A673 (cell line): ENCODE results near the gene PPP2R5E. TPM values are rescaled to one million over a fixed set of nuclear protein-coding genes. Genes with fewer than 3 reads are reported as not detected.

ENCODE experiments used
- BruUV-seq: library from RNA; stranded (reverse); fragments of 400-500 nt; replicated peaks from 2 replicates; lab custom pipeline; 2021; lab: Mats Ljungman, UMichigan
- CTCF ChIA-PET: fragments of 300-600 bp; sonication (Branson Sonifier 250); formaldehyde crosslinking; loops from one replicate; lab custom pipeline; 2022; ENCODE audit warnings: antibody characterized with exemption; lab: Charles Lee
- POLR2A ChIA-PET: fragments of 300-600 bp; sonication (Branson Sonifier 250); formaldehyde crosslinking; loops from one replicate; lab custom pipeline; 2022; ENCODE audit warnings: antibody characterized with exemption; ENCODE audit not compliant: low non-redundant PET; lab: Charles Lee
- DNase-seq: peaks from one replicate; pipeline ENCODE4 v3.0.0-alpha.2; 2015; ENCODE audit warnings: low spot score
- H3K27ac ChIP-seq: fragments of 200-600 bp; sonication (generic); 2 replicates; pipeline ENCODE4 v1.5.1; 2016; ENCODE audit warnings: mixed run types, low read depth, mild to moderate bottlenecking, mixed read lengths, antibody characterized with exemption, low read length; ENCODE audit not compliant: poor library complexity, severe bottlenecking
- H3K27me3 ChIP-seq: fragments of 200-600 bp; sonication (generic); replicated peaks from 2 replicates; pipeline ENCODE4 v1.6.1; 2017; ENCODE audit warnings: mixed run types, low read depth, mild to moderate bottlenecking, mixed read lengths, antibody characterized with exemption, low read length; ENCODE audit not compliant: insufficient read depth, poor library complexity
- H3K36me3 ChIP-seq: fragments of 200-600 bp; sonication (generic); 2 replicates; pipeline ENCODE4 v1.6.1; 2016; ENCODE audit warnings: mixed run types, mild to moderate bottlenecking, mixed read lengths, antibody characterized with exemption, low read length; ENCODE audit not compliant: insufficient read depth, poor library complexity, severe bottlenecking
- H3K4me1 ChIP-seq: fragments of 200-600 bp; sonication (generic); 2 replicates; pipeline ENCODE4 v1.6.1; 2017; ENCODE audit warnings: mixed run types, mild to moderate bottlenecking, mixed read lengths, antibody characterized with exemption, low read length; ENCODE audit not compliant: insufficient read depth, poor library complexity, severe bottlenecking
- H3K4me3 ChIP-seq: fragments of 200-600 bp; sonication (generic); 2 replicates; pipeline ENCODE4 v1.5.1; 2016; ENCODE audit warnings: low read depth, mixed run types, mild to moderate bottlenecking, mixed read lengths, low read length; ENCODE audit not compliant: poor library complexity, severe bottlenecking
- H3K9me3 ChIP-seq: fragments of 200-600 bp; sonication (generic); 2 replicates; pipeline ENCODE4 v1.6.1; 2016; ENCODE audit warnings: mixed run types, low read depth, mild to moderate bottlenecking, mixed read lengths, antibody characterized with exemption, low read length; ENCODE audit not compliant: poor library complexity, severe bottlenecking
- EZH2 ChIP-seq: fragments of 200-600 bp; sonication (generic); IDR thresholded peaks from 2 replicates; pipeline ENCODE4 v1.6.1; 2017; ENCODE audit warnings: borderline replicate concordance, low read depth, mild to moderate bottlenecking, mixed read lengths, antibody characterized with exemption, low read length; ENCODE audit not compliant: poor library complexity, severe bottlenecking
- intact Hi-C: fragments of 100-400 bp; cut with micrococcal nuclease; formaldehyde crosslinking; loops from one replicate; pipeline ENCODE4 v1.10.0; 2022; ENCODE audit not compliant: unreplicated experiment
- total RNA-seq: library from RNA; stranded (reverse); gene quantifications from 2 replicates; pipeline ENCODE4 v1.2.3, GENCODE V29; 2021
- TF ChIP-seq, protein P1 (sequence below): fragments of 300-800, 200-600 bp; sonication (generic); conservative IDR thresholded peaks from 2 replicates; pipeline ENCODE4 v1.5.1; 2017; ENCODE audit warnings: low read depth, mild to moderate bottlenecking, antibody characterized with exemption, low read length, moderate library complexity, mixed read lengths

The PPP2R5E gene
- total RNA-seq, 1 experiment from 2014 or later = 66.0 TPM

GRCh38 chr14:63453443-63453936 is 89.7 kb downstream of the PPP2R5E start:
- no peak overlapping the region for H3K27ac ChIP-seq
- CTCF ChIA-PET = no interaction called here
- intact Hi-C loops = no loop called here

DNA sequence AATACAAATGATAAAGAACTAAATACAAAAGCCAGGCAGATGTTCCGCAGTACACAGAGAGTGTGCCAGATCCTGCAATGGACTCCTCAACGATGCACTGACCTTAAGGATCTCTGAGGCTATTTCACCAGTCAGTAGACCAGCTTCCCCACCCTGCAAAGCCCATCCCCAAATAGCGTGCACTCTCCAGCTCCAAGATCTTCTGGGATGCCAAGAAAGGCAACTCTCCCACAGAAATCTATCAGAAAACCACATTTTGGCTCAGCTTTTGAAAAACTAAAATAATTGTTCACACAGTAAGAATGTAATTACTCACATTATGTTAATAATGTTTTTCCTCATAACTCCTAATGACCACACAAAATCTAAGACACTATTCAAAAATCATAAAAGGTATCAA is 90.4 kb downstream of the PPP2R5E start:
- Histone ChIP-seq H3K27me3 (no peaks in the 10 kb centered on the region), H3K36me3 (peaks cover 4% of the 10 kb centered on the region), H3K27ac (no peak overlapping the region), H3K4me3 (no peak overlapping the region), H3K9me3 (no peaks in the 10 kb centered on the region), H3K4me1 (peaks cover 7% of the 10 kb centered on the region)
- intact Hi-C loops = no loop called here
- no peak for DNase-seq
- POLR2A ChIA-PET = no interaction called here
- CTCF ChIA-PET = no interaction called here
- BruUV-seq = no TSS peak
- TF ChIP-seq, protein P1, sequence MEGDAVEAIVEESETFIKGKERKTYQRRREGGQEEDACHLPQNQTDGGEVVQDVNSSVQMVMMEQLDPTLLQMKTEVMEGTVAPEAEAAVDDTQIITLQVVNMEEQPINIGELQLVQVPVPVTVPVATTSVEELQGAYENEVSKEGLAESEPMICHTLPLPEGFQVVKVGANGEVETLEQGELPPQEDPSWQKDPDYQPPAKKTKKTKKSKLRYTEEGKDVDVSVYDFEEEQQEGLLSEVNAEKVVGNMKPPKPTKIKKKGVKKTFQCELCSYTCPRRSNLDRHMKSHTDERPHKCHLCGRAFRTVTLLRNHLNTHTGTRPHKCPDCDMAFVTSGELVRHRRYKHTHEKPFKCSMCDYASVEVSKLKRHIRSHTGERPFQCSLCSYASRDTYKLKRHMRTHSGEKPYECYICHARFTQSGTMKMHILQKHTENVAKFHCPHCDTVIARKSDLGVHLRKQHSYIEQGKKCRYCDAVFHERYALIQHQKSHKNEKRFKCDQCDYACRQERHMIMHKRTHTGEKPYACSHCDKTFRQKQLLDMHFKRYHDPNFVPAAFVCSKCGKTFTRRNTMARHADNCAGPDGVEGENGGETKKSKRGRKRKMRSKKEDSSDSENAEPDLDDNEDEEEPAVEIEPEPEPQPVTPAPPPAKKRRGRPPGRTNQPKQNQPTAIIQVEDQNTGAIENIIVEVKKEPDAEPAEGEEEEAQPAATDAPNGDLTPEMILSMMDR = no peak
- TF ChIP-seq EZH2 = no peak

More at GRCh38 chr14:63453443-63453936, 89.7 kb downstream of the PPP2R5E start:
- no peak overlapping the region for H3K4me3 ChIP-seq
- no peaks in the 10 kb centered on the region for H3K9me3 ChIP-seq
- no peak for DNase-seq
- BruUV-seq = no TSS peak
- no peaks in the 10 kb centered on the region for H3K27me3 ChIP-seq
- POLR2A ChIA-PET = no interaction called here
- TF ChIP-seq, protein P1 = no peak
- TF ChIP-seq EZH2 = no peak
- peaks cover 7% of the 10 kb centered on the region for H3K4me1 ChIP-seq
- peaks cover 4% of the 10 kb centered on the region for H3K36me3 ChIP-seq

DNA sequence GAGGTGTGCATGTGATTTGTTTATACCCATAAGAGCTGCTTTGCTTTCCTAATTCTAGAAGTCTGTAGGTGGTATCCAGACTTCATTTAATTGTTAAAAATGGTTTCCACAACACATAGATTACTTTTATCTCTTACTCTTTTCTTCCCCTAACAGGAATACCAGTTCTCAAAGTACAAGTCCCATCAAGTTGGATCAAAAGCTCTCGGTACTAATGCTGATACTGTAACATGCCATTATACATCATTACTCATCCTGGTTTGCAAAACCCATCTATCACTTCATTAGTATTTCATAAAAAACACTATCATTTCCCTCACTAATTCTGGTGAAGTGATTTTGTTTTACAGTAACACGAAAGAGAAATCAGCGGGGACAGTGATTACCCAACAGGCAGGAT is 94.3 kb downstream of the PPP2R5E start:
- no peak for TF ChIP-seq EZH2
- TF ChIP-seq, protein P1 = no peak
- BruUV-seq = no TSS peak
- no peaks in the 10 kb centered on the region for H3K4me1 ChIP-seq
- no peak overlapping the region for H3K4me3 ChIP-seq
- no peaks in the 10 kb centered on the region for H3K27me3 ChIP-seq
- H3K9me3 ChIP-seq = no peaks in the 10 kb centered on the region
- ChIA-PET POLR2A (no interaction called here), CTCF (no interaction called here)
- DNase-seq = no peak
- H3K36me3 ChIP-seq = peaks cover 4% of the 10 kb centered on the region
- H3K27ac ChIP-seq = no peak overlapping the region
- intact Hi-C loops = no loop called here
